Neuron (in vitro differentiated cells): Measurements from ENCODE around the gene GARNL3.

Experiments used
- H2AFZ ChIP-seq: one replicate; pipeline ENCODE4 v1.6.1; 2013; ENCODE audit warnings: low read depth, mild to moderate bottlenecking, inconsistent platforms, low read length, moderate library complexity
- H3K27me3 ChIP-seq: one replicate; pipeline ENCODE4 v1.6.1; 2013; ENCODE audit warnings: low read length; ENCODE audit not compliant: insufficient read depth
- H3K36me3 ChIP-seq: one replicate; pipeline ENCODE4 v1.6.1; 2013; ENCODE audit warnings: low read length; ENCODE audit not compliant: insufficient read depth
- H3K4me1 ChIP-seq: one replicate; pipeline ENCODE4 v1.6.1; 2013; ENCODE audit warnings: low read length; ENCODE audit not compliant: insufficient read depth
- H3K4me3 ChIP-seq: 2 replicates; pipeline ENCODE4 v1.5.1; 2013; ENCODE audit warnings: mild to moderate bottlenecking, low read length, moderate library complexity
- H3K9me3 ChIP-seq: one replicate; pipeline ENCODE4 v1.6.1; 2013; ENCODE audit warnings: low read length

Gene GARNL3

DNA sequence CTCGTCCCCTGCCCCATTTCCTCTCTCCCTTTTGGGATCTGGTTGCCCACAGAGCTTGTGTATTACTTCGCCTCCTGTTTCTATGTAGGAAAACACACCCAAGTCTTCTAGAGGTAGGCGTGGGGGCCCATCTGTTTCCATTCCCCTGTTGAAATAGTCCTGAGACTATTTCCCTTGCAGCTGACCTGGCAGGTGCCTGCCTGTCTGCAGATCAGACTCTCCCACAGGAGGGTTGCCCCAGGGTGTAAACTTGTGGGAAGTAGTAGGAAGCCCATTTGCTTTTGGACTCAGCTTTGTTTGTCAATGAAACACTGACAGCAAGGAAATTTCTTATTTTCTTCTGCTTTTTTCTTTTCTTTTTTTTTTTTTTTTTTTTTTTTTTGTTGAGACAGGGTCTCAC lies 16.3 kb upstream of the GARNL3 start:
- H2AFZ ChIP-seq = no peak overlapping the region
- H3K9me3 ChIP-seq = no peaks in the 10 kb centered on the region
- H3K36me3 ChIP-seq = no peaks in the 10 kb centered on the region
- H3K4me1 ChIP-seq = no peaks in the 10 kb centered on the region
- no peaks in the 10 kb centered on the region for H3K27me3 ChIP-seq
- no peak overlapping the region for H3K4me3 ChIP-seq

DNA sequence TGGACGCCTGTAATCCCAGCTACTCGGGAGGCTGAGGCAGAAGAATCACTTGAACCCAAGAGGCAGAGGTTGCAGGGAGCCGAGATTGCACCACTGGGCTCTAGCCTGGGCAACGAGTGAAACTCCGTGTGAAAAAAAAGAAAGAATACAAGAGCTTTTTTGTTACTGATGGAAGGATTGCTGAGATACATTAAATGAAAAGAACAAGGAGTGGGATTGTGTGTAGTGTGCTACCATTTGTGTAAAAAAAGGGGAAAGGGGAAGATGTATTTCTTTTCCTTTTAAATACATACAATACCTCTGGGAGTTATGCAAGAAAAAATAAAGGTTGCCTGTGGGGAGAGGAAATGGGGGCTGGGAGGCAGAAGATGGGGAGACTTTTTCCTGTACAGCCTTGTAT lies 14.7 kb upstream of the GARNL3 start:
- H3K4me1 ChIP-seq = no peaks in the 10 kb centered on the region
- no peak overlapping the region for H3K4me3 ChIP-seq
- peaks cover 2% of the 10 kb centered on the region for H3K9me3 ChIP-seq
- no peaks in the 10 kb centered on the region for H3K27me3 ChIP-seq
- H3K36me3 ChIP-seq = no peaks in the 10 kb centered on the region
- no peak overlapping the region for H2AFZ ChIP-seq

- Histone ChIP-seq H3K4me3 (no peak overlapping the region), H3K4me1 (no peaks in the 10 kb centered on the region), H3K27me3 (no peaks in the 10 kb centered on the region), H3K36me3 (no peaks in the 10 kb centered on the region), H2AFZ (no peak overlapping the region), H3K9me3 (peaks cover 4% of the 10 kb centered on the region)
Observed at GRCh38 chr9:127250896-127251391, 13.6 kb upstream of the GARNL3 start.

DNA sequence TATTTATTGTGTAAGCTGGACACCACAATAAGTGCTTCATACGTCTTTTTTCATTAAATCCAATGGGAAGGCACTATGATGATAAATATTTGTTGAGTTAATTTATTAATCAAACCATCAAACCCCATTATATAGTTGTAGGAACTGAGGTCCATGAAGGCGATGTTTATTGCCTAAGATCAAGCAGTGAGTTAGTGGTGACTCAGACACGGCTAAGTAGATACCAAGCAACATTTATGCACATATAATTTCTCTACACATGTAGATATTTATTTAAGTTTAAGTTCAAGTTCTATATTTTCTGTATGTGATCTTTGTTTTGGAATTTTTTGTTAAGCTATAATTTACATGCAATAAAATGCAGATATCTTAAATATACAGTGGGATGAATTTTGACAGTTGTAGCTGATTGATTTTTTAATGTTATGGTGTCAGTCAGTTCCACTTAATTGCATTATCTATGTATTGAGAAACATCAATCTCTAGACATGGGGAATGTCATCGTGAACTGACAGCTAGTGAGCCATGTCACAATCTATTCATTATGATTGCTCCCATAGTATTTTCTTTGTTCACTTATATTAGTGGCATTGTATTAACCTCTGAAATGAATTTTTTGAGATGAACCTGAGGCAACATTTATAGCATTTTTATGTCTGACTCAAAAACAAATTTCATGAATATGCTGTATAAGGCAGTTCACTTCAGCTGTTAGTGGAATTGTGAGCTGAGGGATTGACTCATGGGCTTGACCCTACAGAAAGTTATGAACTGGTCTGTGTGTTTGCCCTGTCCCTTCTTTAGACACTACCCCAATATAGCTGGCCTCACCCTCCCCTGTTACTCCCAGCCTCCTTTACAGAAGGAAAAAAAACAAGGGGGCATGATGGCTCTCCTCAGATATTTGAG lies 11.9 kb upstream of the GARNL3 start:
- Histone ChIP-seq H3K9me3 (peaks cover 4% of the 10 kb centered on the region), H3K4me1 (no peaks in the 10 kb centered on the region), H2AFZ (no peak overlapping the region), H3K36me3 (no peaks in the 10 kb centered on the region), H3K4me3 (no peak overlapping the region), H3K27me3 (no peaks in the 10 kb centered on the region)

DNA sequence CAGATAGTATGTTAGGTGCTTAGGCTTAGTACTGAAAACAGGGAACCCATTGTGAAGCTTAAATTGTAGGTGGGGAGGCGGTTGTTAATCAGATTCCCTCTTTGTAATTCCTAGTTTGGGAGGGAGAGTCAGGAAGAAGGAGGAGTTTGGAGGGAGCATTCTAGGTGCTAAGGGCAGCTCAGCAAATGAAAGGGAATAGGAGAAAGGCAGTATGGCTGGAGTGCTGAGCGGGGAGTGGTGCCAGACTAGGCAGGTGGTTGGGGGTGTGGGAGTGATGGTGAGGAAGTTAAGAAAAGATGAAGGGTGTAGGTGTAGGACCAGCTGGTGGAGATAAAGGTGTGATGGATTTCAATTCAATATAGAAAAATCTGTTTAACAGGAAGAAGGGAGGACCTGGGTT lies 11.1 kb upstream of the GARNL3 start:
- H3K4me3 ChIP-seq = no peak overlapping the region
- no peaks in the 10 kb centered on the region for H3K36me3 ChIP-seq
- H3K4me1 ChIP-seq = no peaks in the 10 kb centered on the region
- H3K9me3 ChIP-seq = peaks cover 4% of the 10 kb centered on the region
- no peak overlapping the region for H2AFZ ChIP-seq
- no peaks in the 10 kb centered on the region for H3K27me3 ChIP-seq

DNA sequence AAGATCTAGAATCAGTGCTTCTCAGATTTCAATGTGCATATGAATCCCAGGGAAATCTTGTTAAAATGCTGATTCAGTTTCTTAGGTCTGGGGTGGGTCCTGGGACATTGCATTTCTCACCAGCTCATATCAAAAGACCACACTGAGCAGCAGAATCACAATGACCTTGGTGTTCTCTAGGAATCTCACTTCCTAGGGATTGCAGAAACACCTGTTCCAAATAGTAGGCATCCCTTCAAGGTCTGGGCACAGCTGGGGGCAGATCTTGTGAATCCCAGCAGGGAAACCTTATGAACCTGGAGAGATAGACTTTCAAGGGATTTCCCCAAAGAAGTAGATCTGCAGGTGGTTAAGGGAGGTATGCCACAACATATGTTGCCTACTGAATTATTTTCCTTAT lies 8.9 kb upstream of the GARNL3 start:
- H3K4me1 ChIP-seq = no peaks in the 10 kb centered on the region
- no peak overlapping the region for H2AFZ ChIP-seq
- no peaks in the 10 kb centered on the region for H3K36me3 ChIP-seq
- peaks cover 4% of the 10 kb centered on the region for H3K9me3 ChIP-seq
- H3K4me3 ChIP-seq = no peak overlapping the region
- no peaks in the 10 kb centered on the region for H3K27me3 ChIP-seq

DNA sequence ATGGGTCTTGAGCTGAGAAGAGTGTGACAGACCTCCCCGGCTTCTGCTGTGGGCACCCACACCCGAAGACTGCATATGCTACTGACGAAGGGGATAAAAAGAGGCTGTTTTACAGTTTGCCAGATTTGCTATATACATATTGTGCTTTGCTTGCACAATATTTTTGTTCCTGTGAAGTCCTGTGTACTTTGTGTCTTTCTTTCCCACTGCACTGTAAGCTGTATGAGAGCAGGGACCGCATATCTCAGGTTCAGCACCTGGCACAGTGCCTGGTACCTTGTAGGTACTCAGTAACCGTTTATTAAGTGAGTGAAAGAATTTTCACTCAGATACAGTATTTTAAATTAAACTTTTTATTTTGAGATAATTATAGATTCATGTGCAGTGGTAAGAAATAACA lies 8.2 kb upstream of the GARNL3 start:
- H3K4me3 ChIP-seq = no peak overlapping the region
- H3K27me3 ChIP-seq = no peaks in the 10 kb centered on the region
- no peaks in the 10 kb centered on the region for H3K4me1 ChIP-seq
- H3K9me3 ChIP-seq = peaks cover 4% of the 10 kb centered on the region
- no peak overlapping the region for H2AFZ ChIP-seq
- H3K36me3 ChIP-seq = no peaks in the 10 kb centered on the region

- no peaks in the 10 kb centered on the region for H3K27me3 ChIP-seq
- peaks cover 4% of the 10 kb centered on the region for H3K9me3 ChIP-seq
- no peak overlapping the region for H2AFZ ChIP-seq
- peaks cover 2% of the 10 kb centered on the region for H3K4me1 ChIP-seq
- no peak overlapping the region for H3K4me3 ChIP-seq
- no peaks in the 10 kb centered on the region for H3K36me3 ChIP-seq
Observed at GRCh38 chr9:127258606-127259471, 5.7 kb upstream of the GARNL3 start.

DNA sequence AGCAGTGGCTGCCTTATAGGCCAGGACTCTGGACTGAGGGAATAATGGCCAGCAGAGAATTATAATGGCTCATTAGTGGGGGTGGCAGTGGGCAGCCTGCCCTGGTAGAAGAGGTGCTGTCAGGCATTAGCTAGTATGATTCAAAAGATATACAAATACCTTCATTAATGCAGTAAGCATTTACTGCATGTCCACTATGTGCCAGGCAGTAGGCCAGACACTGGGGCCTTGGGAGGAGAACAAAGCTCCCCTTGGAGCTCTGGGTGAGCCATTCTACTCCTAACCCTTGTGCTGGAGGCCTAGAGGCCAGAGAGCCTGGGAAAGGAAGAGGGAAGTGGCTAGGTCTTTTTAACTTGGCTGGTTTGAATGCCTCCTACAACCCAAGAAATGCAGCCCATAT lies 2.0 kb upstream of the GARNL3 start:
- H3K4me3 ChIP-seq = no peak overlapping the region
- H3K27me3 ChIP-seq = no peaks in the 10 kb centered on the region
- H2AFZ ChIP-seq = no peak overlapping the region

DNA sequence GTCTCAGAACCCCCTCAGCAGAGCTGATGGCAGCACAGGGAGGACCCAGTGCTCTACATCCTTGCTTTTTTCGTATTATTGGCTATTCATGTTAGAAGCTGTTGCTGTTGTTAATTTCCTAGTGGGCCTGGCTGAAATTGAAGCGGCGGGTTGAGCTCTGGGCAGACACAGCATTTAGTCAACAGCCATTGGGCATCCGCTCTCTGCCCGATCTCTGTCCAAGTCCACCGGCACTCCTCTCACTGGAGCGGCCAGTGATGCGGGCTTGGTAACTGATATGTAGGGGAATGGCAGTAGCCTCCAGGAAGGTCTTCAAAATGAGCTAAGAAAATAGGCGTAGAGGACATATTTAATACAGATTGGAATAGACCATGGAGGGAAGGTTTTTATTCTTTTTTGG lies 1.3 kb upstream of the GARNL3 start:
- Histone ChIP-seq H3K4me3 (no peak overlapping the region), H2AFZ (no peak overlapping the region), H3K9me3 (no peaks in the 10 kb centered on the region), H3K36me3 (no peaks in the 10 kb centered on the region), H3K4me1 (peaks cover 16% of the 10 kb centered on the region), H3K27me3 (no peaks in the 10 kb centered on the region)

More for the DNA sequence above, 2.0 kb upstream of the GARNL3 start:
- no peaks in the 10 kb centered on the region for H3K9me3 ChIP-seq
- H3K4me1 ChIP-seq = peaks cover 16% of the 10 kb centered on the region
- no peaks in the 10 kb centered on the region for H3K36me3 ChIP-seq

GRCh38 chr9:127263664-127264063 lies 910 bp upstream of the GARNL3 start:
- H3K36me3 ChIP-seq = no peaks in the 10 kb centered on the region
- H3K27me3 ChIP-seq = no peaks in the 10 kb centered on the region
- H3K4me3 ChIP-seq = no peak overlapping the region
- no peaks in the 10 kb centered on the region for H3K9me3 ChIP-seq
- H3K4me1 ChIP-seq = peaks cover 16% of the 10 kb centered on the region
- H2AFZ ChIP-seq = no peak overlapping the region

GRCh38 chr9:127267793-127268525 lies 3.4 kb downstream of the GARNL3 start:
- no peaks in the 10 kb centered on the region for H3K27me3 ChIP-seq
- no peak overlapping the region for H2AFZ ChIP-seq
- no peak overlapping the region for H3K4me3 ChIP-seq

More at GRCh38 chr9:127267793-127268525, 3.4 kb downstream of the GARNL3 start:
- no peaks in the 10 kb centered on the region for H3K9me3 ChIP-seq
- no peaks in the 10 kb centered on the region for H3K36me3 ChIP-seq
- peaks cover 16% of the 10 kb centered on the region for H3K4me1 ChIP-seq
